NCI-H1694 treated with DMSO at 0.1 percent for 48 hours (cell line): Measurements from ENCODE around the gene TMEM231.
A peak's percentile ranks its signal among the peaks of the same experiment; 100 is the strongest.
"Not testable (repeated sequence)": the region's sequence is repeated elsewhere in the genome, so short reads cannot be mapped to it uniquely, and the experiment has no call there.

Experiments
- DNase-seq: peaks from one replicate; lab custom pipeline; 2025; lab: John Stamatoyannopoulos, UW

The TMEM231 gene

DNA sequence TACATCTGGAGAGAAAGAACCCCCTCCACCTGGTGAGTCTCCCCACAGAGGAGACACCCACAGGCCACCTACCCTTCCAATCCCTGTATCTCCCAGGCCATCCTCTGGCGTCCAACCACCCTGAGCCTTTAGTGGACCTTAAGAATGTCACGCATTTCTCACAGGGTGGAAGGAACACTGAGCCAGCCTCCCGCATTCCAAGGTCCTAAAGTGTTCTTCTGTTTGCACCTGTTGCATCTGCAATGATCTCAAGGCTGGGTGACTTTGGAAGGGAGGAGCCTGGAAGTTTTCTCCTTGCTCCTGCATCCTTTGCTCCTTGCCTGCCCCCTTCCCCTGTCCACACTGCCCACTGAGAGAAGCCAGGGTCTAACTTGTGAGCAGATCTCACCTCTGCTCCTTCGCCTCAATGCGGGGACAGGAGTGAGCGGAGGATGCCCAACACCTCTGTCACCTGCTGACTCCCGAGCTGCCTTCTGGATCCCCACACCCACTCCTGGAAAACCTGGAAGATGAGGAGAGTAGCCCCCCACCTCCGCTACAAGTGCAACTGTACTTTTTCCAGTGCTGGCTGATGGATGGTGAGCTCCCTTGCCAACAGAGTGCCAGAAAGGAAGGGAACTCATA is 23.8 kb downstream of the TMEM231 start:
- no peak for DNase-seq

DNA sequence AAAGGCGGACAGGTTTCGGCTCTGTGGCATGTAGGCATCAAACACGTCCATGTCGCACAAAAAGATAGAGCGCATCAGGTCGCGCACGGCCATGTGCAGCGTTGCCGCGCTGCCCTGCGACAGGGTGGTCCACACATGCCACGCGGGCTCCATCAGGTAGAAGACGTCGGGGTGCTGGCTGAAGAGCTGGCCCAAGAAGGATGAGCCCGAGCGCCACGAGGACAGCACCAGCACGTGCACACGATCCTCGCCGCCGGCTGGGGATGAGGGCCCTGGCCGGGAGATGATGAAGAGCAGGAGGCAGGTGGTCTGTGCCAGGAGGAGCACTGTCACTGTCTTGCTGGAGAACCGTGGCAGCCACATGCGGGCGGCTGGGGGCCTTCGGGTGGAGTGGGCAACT is 26.1 kb downstream of the TMEM231 start:
- DNase-seq, result no peak

DNA sequence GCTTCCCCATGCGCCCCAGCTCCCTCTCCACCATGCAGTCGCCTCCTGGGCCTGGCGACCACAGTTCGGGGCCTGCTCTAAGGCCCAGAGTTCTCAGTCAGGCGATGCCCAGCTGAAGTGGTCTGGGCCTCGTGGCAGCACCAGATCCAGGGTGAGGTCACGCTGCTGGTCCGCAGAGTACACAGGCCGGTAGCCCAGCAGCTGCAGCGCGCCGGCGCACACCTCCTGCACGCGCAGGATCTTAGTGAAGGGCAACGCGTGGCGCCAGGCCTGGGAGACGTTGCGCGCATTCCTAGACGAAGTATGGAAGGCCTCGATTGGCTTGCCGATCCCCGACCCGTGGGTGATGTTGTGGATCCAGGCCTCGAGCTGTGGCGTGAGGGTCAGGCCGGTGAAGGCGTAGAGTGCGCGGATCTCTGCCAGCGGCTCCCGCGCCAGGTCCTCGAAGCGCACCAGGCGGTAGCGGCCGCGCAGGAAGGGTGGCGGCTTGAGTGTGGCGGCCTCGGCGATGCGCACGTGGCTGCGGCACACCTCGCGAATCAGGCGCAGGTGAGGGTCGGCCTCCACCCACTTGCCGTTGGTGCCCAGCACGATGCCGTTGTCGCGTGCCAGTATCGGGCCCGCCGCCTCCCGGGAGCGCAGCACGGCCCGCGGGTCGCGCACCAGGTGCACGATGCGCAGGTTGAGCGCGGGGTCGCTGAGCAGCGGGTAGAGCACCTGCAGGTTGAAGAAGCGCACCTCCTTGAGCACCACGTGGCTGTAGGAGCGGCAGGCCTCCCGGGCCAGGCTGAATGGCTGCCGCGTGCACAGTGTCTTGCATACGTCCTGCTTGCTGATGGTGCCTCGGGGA is 26.8 kb downstream of the TMEM231 start:
- DNase-seq, result no peak

DNA sequence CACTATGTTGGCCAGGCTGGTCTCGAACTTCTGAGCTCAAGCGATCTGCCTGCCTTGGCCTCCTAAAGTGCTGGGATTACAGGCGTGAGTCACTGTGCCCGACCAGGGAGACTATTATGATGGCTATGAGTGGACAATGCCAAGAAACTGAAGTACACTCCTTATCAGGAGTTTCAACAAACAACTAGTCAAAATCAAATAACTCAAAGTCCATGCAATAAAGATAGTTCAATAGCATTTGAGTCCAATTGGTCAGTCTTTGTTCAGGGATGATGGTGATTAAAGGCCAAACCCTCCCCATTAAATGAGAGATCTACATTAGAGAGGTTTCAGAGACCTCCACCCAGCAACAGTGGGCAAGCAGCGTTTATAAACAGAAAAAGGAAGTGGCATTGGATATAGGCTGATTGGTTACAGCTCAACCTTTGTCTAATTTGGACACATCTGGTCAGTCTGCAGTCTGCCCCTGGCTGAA is 28.2 kb downstream of the TMEM231 start:
- no peak for DNase-seq

DNA sequence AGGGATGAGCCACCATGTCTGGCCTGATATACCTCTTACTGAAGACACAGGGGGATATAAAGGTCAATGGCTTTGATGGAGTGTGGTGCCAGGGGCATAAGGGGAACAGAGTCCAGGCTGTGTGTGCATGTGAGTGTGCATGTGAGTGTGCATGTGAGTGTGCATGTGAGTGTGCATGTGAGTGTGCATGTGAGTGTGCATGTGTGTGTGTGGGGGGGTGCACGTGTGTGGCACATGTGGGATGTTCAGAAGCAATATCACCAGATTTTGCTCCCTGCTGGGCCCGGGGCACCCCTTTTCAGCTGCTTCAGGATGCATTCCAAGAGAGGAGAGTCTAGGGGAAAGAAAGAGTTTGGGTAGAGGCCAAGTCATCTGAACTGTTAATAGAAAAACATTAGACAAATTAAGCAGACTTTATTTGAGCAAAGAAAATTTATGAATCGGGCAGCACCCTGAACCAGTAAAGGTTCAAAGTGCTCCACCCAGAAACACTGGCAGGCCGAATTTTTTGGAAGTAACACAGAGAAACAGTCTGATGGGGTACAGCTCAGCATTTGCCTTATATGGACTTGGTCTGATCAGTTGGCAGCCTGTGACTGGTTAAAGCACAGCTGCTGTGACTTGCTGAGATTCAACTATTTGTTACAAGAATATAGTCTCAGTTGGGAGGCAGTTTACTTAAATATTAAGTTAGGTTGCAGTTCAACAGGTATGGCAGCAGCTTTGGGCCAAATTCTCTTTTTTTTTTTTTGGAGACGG is 29.8 kb downstream of the TMEM231 start:
- no peak for DNase-seq

DNA sequence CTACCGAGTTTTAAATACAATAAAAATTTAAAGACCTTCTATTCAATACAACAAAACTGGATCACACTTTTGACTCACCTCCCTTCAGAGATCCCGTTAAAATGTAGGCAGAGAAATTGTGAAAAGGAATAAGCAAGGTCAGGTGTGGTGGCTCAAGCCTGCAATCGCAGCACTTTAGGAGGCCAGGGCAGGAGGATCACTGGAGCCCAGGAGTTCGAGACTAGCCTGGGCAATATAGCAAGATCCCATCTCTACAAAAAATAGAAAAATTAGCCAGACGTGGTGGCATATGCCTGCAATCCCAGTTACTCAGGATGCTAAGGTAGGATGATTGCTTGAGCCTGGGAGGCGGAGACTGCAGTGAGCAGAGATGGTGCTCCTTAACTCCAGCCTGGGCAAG is 36.9 kb downstream of the TMEM231 start:
- DNase-seq, result no peak

DNA sequence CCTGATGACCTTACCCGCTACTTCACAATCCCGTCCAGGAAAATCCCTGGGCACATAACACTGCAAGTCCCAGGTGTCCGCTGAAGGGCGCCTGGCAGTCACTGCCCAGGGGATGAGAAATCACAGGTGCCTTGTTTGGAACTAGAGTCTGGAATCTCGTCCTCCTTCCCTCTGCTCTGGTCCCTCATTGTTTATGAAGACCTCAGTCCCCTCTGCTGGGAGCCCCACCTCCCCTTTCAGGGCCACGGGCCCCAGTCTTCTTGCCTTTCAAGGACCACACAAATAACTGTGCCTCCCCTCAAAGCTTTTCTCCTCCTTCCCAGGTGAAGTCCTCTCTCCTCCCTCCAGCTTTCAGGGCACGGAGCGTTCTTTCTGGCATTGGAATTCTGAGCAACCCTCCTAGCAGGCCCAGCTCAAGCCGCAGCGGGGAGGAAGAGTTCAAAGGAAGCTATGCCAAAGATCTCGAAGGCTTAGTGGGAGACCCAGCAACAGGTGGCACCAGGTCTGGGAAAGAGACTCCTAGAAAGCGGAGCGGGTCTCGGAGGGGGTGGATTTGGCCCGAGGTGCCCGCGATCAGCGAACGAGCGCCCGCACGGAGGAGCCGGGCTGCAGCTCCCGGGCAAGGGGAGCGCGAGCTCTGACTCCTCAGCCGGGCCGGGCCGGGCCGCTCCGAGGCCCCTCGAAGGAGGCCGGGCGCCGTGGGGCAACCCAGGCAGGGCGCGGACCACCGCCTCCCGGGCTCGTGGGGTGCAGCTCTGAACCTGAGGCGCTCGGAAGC is 39.7 kb downstream of the TMEM231 start:
- DNase-seq, result not testable (repeated sequence)

DNA sequence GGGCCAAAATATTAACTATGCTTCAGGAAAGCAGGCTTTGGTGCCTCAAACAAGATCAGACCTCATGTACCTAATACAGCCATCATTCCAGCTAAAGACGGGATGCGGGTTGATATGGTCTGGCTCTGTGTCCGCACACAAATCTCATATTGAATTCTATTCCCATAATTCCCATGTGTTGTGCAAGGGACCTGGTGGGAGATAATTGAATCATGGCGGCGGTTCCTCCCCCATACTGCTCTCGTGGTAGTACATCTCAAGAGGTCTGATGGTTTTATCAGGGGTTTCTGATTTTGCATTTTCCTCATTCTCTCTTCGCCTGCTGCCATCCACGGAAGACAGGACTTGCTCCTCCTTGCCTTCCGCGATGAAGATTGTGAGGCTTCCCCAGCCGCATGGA is 41.8 kb downstream of the TMEM231 start:
- no peak for DNase-seq

DNA sequence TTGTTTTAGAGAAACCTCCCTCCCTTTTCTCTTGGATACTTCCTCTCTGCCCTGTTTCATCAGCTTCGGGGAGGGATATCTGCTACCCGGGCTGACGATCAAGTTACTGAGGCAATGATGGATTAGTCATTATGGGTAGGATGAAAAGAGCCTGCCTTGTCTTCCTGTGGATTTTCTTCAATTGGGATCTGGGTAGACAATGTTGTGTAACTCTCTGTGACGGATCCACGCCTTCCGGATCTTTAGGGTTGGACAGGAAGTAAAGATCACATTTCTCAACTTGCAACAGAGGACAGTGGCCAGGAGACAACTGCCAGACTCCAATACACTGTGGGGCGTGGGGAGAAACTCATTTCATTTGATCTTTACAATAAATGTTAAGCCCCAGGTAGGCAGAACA is 49.5 kb downstream of the TMEM231 start:
- no peak for DNase-seq

DNA sequence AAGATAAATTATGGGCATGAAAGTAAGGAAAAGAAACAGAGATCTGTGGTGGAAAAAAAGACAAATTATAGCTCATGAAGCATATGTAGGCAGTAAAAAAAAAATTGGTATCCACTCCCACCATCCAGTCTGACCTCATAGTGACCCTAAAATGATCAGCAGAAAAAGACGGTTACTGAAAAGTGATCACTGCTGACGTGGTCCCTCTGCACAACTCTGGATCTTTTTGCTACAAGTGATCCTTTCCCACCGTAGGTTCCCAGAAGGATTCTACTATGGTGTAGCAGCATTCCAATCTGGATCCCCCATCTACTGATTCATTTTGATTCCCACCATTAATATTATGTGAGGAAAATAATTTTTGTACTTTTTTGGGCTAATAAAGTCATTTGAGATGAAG is 49.9 kb downstream of the TMEM231 start:
- DNase-seq, result no peak

DNA sequence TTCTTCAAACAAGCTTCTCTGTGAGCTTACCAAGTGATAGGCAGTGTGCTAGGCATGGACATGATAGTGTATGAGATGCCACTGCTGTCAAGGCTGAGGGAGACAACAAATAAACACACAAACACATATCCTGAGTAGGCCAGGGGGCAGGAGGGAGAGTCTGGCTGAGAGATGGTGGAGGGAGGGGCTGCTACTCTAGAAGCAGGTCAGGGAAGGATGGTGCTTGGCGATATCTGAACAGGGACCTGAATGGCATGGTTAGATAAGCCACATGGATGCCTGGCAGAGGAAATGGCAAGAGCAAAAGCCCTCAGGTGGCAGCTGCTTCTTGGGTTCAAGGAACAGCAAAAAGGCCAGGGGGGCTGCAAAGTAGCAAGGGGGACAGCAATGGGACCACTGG is 52.3 kb downstream of the TMEM231 start:
- DNase-seq, result no peak

DNA sequence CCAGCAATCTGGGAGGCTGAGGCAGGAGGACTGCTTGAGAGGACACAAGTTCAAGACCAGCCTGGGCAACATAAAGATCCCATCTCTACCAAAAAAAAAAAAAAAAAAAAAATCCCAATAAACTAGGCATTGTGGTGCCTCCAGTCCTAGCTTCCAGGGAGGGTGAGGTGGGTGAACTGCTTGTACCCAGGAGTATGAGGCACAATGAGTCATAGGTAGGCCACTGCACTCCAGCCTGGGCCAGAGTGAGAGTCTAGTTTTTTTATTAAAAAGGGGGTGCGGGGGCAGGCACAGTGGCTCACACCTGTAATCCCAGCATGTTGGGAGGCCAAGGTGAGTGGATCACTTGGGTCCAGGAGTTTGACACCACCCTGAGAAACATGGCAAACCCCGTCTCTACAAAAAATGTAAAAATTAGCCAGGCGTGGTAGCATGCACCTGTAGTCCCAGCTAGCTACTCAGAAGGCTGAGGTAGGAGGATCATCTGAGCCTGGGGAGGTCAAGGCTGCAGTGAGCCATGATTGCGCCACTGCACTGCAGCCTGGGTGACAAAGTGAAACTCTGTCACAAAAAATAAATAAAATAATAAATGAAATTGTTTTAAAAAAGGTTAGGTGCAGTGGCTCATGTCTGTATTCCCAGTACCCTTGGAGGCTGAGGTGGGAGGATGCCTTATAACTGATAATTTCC is 53.0 kb downstream of the TMEM231 start:
- no peak for DNase-seq

DNA sequence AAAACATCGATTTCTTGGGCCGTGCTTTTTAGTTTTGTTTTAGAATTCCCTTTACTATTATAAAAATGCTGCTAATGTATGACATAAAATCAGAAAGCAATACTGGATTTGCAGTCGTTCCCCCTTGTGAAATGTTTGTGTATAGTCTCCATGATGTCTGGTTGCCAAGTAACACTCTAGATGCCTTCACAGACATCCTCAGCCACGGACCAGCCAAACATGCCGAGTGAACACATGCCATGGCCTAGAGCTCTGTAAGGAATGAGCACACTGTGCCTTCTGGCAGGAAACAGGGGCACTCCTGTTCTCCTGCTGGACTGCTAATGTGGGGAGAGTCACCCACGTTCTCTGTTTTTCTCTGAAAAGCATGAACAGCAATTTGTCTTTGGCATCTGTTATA is 54.2 kb downstream of the TMEM231 start:
- DNase-seq, result not testable (repeated sequence)

DNA sequence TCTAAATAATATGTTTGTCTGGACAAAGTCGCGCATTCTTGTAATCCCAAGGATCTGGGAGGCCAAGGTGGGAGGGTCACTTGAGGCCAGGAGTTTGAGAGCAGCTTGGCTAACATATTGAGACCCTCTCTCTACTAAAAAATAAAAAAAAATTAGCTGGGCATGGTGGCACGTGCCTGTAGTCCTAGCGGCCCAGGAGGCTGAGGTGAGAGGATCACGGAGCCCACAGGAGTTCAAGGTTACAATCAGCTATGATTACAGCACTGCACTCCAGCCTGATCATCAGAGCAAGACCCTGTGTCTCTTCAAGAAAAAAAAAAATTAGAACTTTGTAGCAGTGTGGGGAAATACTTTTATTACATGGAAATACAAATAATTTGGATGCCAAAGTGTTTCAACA is 54.7 kb downstream of the TMEM231 start:
- no peak for DNase-seq

DNA sequence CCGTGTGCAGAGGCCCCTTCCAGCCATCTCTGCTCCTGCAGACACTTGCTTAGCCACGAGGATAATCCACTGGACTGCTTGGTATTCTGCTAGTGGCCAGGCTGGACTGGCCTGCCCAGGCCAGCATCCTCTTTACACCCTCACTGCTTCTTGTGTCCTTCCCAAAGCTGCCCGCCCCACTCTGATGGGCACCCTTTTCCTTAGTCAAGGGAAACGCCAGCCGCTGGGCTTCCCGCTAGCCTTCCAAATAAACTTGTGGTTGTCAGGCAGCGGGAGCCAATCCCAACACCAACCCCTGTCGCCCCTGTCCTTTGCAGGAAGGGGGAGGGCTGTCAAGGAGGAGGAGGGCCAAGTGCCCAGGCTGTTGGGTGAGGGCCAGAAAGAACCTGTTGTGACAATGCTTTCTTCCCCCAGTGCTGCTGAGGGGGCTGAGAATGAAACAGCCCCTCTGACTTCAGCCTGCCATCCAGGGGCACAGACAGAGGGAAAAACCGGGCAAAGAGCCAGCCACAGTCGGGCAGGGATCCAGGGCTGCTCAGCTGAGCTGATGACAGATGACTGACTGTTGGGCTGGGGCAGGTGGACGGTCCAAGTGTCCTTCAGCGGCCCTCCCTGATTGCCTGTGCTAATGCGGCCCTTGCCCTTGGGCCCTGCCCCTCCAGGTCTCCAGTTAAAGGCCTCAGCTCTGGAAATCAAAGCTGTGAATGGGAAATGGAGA is 57.3 kb downstream of the TMEM231 start:
- not testable (repeated sequence) for DNase-seq

DNA sequence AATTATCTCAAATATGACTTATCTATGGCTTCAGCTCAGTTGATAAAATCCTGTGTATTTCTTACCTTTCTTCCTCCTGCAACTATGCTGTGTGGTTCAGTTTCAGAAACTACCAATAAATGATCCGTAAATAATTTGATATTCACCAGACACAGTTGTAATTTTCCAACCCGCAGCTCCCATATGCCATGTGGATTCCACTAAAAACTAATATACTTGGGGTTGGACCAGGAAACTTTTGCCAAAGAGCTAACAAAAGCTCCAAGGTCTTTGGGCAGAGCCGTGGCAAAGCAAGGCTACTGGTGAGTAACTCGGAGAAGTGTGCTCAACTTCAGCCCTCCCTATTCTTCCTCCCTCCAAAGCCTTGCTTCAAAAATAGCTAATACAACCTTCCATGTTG is 58.5 kb downstream of the TMEM231 start:
- peak; percentile 66 for DNase-seq

DNA sequence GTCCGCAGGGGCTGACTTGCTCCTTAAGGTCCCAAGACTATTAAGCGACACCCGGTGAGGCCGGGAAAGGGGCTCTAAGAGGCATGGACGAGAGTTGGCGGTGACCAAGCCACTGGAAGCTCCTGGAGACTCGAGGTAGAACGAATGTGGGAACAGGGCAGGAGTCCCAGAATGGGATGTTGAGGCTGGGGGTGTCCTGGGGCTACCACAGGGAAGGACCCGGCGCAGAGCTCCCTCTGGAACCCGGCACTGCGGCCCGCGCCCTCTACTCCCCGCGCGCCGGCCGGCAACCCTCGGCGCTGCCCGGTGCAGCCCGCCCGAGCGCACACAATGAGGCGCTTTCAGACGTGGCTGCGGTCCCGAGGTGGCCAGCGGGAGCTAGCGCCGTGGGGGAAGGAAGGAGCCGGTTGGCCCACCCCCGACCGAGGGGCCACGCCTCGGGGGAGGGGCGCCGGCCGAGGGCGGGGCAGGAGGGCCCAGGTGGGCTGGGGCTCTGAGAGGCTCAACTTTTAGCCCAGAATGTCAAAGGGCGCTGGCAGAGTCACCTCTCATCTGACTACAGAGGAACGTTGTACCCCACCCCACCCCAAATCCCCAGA is 60.9 kb downstream of the TMEM231 start, which contains the start of gene CHST6:
TSS of gene CHST6 (minus strand) at position 366 of the 599 bp plus-strand sequence. CDS start 15,613 bp downstream, outside the sequence.
- DNase-seq, result no peak

DNA sequence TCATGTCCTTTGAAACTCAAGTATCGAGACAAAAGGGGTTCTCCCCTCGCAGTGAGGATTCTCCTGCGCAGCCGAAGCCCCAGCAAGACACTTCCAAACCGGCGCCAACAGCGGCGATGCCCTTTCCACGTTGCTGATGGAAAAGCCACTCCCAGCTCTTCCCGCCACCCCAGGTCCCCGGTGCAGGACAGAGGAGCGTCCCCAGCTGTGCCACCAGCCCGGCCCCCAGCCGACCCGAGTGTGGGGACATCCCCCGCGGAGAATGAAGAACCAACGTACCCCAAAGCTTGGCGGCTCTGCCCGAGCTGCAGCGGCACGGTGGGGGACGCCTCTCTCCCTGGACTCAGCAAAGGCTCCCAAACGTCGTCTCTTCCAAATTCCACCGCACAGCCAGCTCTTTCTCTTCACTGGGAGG is 61.4 kb downstream of the TMEM231 start:
- no peak for DNase-seq

DNA sequence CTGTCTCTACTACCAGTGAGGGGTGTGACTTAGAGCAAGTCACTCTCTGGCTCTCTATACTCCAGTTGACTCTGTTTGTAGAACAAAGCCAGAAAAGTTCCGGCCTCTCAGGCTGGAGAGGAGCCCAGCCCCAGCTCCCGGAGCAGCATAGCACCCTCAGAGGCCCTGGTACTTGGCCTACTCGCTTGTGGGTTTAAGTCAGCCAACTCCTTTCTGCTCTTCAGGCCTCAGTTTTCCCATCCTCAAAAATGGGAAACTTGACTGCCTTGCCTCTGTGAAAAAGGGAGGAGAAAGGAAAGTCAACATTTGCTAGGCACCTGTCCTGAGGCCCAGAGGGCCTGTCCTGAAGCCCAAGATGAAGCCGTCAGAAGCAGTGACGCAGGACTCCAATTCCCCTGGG is 61.9 kb downstream of the TMEM231 start:
- DNase-seq, result no peak

DNA sequence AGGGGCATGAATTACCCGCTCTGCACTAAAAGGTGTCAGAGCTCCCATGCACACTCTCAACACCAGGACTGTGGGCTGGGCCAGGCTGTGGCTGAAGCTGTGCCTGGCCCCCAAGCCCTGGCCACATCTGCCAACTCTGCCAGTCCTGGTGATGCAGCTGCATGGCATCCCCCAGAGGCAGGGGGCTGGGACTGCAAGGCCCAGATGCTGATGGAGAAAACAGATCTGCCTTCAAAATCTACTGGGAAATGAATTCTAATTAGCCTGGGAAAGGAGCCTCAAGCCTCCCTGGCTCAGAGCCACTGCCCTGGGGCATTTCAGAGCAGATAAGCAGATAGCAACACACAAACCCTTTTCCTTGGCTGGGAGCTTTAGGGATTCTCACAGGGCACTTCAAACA is 64.2 kb downstream of the TMEM231 start:
- DNase-seq, result peak; percentile 28
